ENCODE measurements around the gene CDC16.
A peak's percentile ranks its signal among the peaks of the same experiment; 100 is the strongest.

The CDC16 gene

DNA sequence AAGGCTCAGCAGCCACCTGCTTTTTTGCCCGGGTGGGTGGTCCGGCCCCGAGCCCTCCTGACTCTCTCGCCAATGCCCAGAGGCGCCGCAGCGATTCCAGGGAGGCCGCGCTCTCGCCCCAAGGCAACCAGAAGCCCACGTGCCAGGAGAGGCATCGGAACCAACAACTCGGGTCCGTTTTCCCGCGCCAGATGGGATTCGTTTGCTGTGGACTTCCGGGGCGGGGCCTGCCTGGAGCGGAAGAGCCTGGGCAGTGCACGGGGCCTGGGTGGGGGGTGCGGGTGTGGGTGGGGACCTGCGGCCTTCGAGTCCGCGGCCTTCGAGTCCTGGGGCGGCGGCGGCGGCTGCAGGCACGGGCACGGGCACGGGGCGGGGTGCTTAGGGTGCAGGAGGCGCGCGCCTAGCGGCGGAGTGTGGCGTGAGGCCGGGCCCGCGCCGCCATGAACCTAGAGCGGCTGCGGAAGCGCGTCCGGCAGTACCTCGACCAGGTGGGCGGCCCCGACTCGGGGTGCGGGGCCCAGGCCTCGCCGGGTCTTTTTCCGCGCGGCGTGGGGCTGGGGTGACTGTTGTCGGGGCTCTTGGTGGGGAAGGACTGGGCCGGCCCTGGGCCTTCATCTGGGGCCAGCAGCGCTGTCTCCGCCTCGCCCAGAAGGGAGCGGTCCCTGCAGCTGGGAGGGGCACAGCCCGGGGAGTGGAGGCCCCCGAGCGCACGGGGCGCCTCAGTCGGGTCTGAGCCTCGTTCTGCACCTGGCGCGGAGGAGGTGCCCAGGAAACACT lies at the start of gene CDC16:
Gene CDC16 (plus strand): TSS at position 253 of the 777 bp plus-strand sequence. CDS start 188 bp downstream, at position 441.
- no peak for TF ChIP-seq EZH2phosphoT487 (IDR thresholded peaks at IDR 0.05; ENCODE audit: borderline replicate concordance)
- TF ChIP-seq, protein P1, sequence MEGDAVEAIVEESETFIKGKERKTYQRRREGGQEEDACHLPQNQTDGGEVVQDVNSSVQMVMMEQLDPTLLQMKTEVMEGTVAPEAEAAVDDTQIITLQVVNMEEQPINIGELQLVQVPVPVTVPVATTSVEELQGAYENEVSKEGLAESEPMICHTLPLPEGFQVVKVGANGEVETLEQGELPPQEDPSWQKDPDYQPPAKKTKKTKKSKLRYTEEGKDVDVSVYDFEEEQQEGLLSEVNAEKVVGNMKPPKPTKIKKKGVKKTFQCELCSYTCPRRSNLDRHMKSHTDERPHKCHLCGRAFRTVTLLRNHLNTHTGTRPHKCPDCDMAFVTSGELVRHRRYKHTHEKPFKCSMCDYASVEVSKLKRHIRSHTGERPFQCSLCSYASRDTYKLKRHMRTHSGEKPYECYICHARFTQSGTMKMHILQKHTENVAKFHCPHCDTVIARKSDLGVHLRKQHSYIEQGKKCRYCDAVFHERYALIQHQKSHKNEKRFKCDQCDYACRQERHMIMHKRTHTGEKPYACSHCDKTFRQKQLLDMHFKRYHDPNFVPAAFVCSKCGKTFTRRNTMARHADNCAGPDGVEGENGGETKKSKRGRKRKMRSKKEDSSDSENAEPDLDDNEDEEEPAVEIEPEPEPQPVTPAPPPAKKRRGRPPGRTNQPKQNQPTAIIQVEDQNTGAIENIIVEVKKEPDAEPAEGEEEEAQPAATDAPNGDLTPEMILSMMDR (conservative IDR thresholded peaks at IDR 0.05; ENCODE audit: low read length), result 0 out of 2 replicates have a peak, but pooled peaks have one; percentile 14
- Histone ChIP-seq H3K79me2 (ENCODE audit: insufficient read depth, low read length) (peaks cover 43% of the 10 kb centered on the region), H4K20me1 (ENCODE audit: insufficient read depth, low read length, poor library complexity, severe bottlenecking) (peaks cover 17% of the 10 kb centered on the region), H3K36me3 (ENCODE audit: insufficient read depth, low read length) (peaks cover 21% of the 10 kb centered on the region; the same call in 1 of the 2 replicates), H2AFZ (ENCODE audit: low read length) (peak within 1 kb of the TSS; percentile 89), H3K4me2 (ENCODE audit: low read depth, low read length, poor library complexity, severe bottlenecking) (peak within 1 kb of the TSS; percentile 97), H3K9me3 (ENCODE audit: insufficient read depth, low read depth, low read length) (no peaks in the 10 kb centered on the region), H3K4me3 (ENCODE audit: low read length, poor library complexity, severe bottlenecking) (peak within 1 kb of the TSS; percentile 98), H3K9ac (ENCODE audit: low read depth, low read length, poor library complexity, severe bottlenecking) (peak within 1 kb of the TSS; percentile 97), H3K27me3 (ENCODE audit: insufficient read depth, low read length, poor library complexity, severe bottlenecking) (no peaks in the 10 kb centered on the region), H3K9me2 (replicated peaks; ENCODE audit: low read depth, low read length) (no peaks in the 10 kb centered on the region), H3K4me1 (ENCODE audit: insufficient read depth, low read length, poor library complexity, severe bottlenecking) (peaks cover 29% of the 10 kb centered on the region), H3F3A (ENCODE audit: low read depth) (peaks cover 8% of the 10 kb centered on the region)

- Histone ChIP-seq H4K20me1 (ENCODE audit: insufficient read depth, low read length, poor library complexity, severe bottlenecking) (no peaks in the 10 kb centered on the region), H3K9me2 (replicated peaks; ENCODE audit: low read depth, low read length) (no peaks in the 10 kb centered on the region), H3K27me3 (ENCODE audit: insufficient read depth, low read length, poor library complexity, severe bottlenecking) (no peaks in the 10 kb centered on the region), H3K4me2 (ENCODE audit: low read depth, low read length, poor library complexity, severe bottlenecking) (no peak overlapping the region), H3K9ac (ENCODE audit: low read depth, low read length, poor library complexity, severe bottlenecking) (no peak overlapping the region), H3K4me3 (ENCODE audit: low read length, poor library complexity, severe bottlenecking) (no peak overlapping the region), H3K36me3 (ENCODE audit: insufficient read depth, low read length) (no peaks in the 10 kb centered on the region), H3K4me1 (ENCODE audit: insufficient read depth, low read length, poor library complexity, severe bottlenecking) (peaks cover 12% of the 10 kb centered on the region), H3K79me2 (ENCODE audit: insufficient read depth, low read length) (no peaks in the 10 kb centered on the region), H3K9me3 (ENCODE audit: insufficient read depth, low read depth, low read length) (peaks cover 30% of the 10 kb centered on the region; the same call in 1 of the 2 replicates), H3F3A (ENCODE audit: low read depth) (0 out of 2 replicates have a peak, but pooled peaks cover 3% of the 10 kb centered on the region), H2AFZ (ENCODE audit: low read length) (no peak overlapping the region)
- no peak for TF ChIP-seq EZH2phosphoT487 (IDR thresholded peaks at IDR 0.05; ENCODE audit: borderline replicate concordance)
- TF ChIP-seq, protein P1 (conservative IDR thresholded peaks at IDR 0.05; ENCODE audit: low read length), result no peak
These were observed 49.3 kb upstream of the CDC16 start for GRCh38 chr13:114185182-114185971.

- H3K36me3 ChIP-seq (ENCODE audit: insufficient read depth, low read length), result no peaks in the 10 kb centered on the region
- peaks cover 5% of the 10 kb centered on the region; the same call in 1 of the 2 replicates for H3K9me3 ChIP-seq (ENCODE audit: insufficient read depth, low read depth, low read length)
- no peaks in the 10 kb centered on the region for H3K79me2 ChIP-seq (ENCODE audit: insufficient read depth, low read length)
- H4K20me1 ChIP-seq (ENCODE audit: insufficient read depth, low read length, poor library complexity, severe bottlenecking), result no peaks in the 10 kb centered on the region
- H3K4me3 ChIP-seq (ENCODE audit: low read length, poor library complexity, severe bottlenecking), result no peak overlapping the region
- no peaks in the 10 kb centered on the region for H3F3A ChIP-seq (ENCODE audit: low read depth)
- peak overlapping the region; percentile 2 for H3K4me2 ChIP-seq (ENCODE audit: low read depth, low read length, poor library complexity, severe bottlenecking)
- H3K9ac ChIP-seq (ENCODE audit: low read depth, low read length, poor library complexity, severe bottlenecking), result peak overlapping the region; percentile 34
- no peak overlapping the region for H2AFZ ChIP-seq (ENCODE audit: low read length)
- TF ChIP-seq EZH2phosphoT487 (IDR thresholded peaks at IDR 0.05; ENCODE audit: borderline replicate concordance), result no peak
- TF ChIP-seq, protein P1 (conservative IDR thresholded peaks at IDR 0.05; ENCODE audit: low read length), result no peak
- H3K27me3 ChIP-seq (ENCODE audit: insufficient read depth, low read length, poor library complexity, severe bottlenecking), result no peaks in the 10 kb centered on the region
- H3K4me1 ChIP-seq (ENCODE audit: insufficient read depth, low read length, poor library complexity, severe bottlenecking), result peaks cover 18% of the 10 kb centered on the region
- H3K9me2 ChIP-seq (replicated peaks; ENCODE audit: low read depth, low read length), result no peaks in the 10 kb centered on the region
These were observed 39.8 kb upstream of the CDC16 start for GRCh38 chr13:114194853-114195252.

Data from Loucy (cell line).